GM21390 (cell line): Measurements from ENCODE around the gene PRR12.

Experiments used
- ATAC-seq: cut with Tn5 transposase; IDR thresholded peaks from one replicate; pipeline ENCODE4 v1.9.1; 2021; ENCODE audit not compliant: unreplicated experiment

Gene PRR12

GRCh38 chr19:49560358-49560900 is 30.6 kb upstream of the PRR12 start:
- no peak for ATAC-seq

DNA sequence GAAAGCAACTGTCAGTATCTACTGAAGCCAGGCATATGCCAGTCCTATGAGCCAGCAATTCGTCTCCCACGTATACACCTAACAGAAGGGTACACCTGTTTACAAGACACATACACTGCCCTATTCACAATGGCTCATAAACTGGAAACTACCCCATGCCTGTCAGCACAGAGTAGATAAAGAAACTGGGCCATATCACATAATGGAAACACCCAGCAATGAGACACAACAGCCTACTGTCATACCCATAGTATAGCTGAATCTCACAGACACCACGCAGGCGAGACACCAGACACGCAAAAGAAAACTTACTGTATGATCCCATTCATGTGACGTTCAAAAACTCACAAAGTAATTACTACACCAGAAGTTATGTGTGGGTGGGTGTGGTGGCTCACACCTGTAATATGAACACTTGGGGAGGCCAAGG is 26.4 kb upstream of the PRR12 start:
- no peak for ATAC-seq

- no peak for ATAC-seq
Measured at GRCh38 chr19:49565261-49565660, 25.7 kb upstream of the PRR12 start.

DNA sequence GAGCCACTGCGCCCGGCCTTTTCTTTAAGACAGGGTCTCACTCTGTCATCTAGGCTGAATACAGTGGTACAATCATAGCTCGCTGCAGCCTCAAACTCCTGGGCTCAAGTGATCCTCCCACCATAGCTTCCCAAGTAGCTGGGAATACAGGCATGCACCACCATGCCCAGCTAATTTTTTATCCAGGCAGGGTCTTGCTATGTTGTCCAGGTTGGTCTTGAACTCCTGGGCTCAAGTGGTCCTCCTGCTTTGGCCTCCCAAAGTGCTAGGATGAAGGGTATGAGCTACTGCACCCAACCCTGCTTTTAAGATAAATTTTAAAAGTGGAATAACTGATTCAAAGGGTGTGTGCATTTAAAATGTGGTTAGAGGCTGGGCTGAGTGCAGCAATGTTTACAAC is 24.7 kb upstream of the PRR12 start:
- ATAC-seq: no peak

- ATAC-seq: no peak
Measured at GRCh38 chr19:49567861-49568441, 23.0 kb upstream of the PRR12 start.

- ATAC-seq: no peak
Measured at GRCh38 chr19:49570138-49570856, 20.7 kb upstream of the PRR12 start.

GRCh38 chr19:49570997-49571676 is 19.8 kb upstream of the PRR12 start:
- no peak for ATAC-seq

- no peak for ATAC-seq
Measured at GRCh38 chr19:49573009-49573408, 18.0 kb upstream of the PRR12 start.

DNA sequence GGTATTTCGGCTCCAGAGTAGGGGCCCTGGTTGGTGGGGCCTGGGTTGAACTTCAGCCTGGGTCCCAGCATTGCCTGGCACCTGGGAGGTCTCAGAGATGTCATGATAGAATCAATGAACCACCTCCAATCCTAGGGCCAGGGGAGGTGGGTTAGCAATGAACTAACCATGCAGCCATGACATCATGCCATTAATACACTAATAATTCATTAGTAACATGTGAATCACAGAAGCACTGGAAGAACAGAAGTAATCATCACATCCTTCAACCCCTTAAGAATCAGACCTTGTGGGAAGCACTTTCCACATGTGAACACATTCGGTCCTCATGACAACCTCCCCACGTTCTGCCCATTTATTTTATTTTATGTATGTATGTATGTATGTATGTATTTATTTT is 17.6 kb upstream of the PRR12 start:
- no peak for ATAC-seq

- no peak for ATAC-seq
Measured at GRCh38 chr19:49574206-49574755, 16.7 kb upstream of the PRR12 start.

DNA sequence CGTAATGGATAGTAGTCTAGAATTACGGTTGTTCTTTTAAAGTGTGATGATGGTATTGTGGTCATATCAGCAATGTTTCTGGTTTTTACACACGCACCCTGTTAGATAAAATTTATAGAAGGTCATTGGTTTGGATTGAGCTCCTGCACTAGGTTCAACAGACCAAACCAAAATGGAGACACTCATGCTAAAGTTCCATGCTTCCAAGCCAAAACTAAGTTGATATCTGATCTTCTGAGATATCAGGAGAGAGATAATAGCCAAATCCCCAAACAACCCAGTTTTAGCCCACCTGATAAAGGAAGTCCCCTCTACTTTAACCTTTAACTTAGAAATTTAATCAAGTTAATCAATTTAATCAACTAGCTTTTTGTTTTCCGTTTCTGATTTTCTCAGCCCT is 11.8 kb upstream of the PRR12 start:
- ATAC-seq: no peak

- no peak for ATAC-seq
Measured at GRCh38 chr19:49579947-49580263, 11.1 kb upstream of the PRR12 start.

DNA sequence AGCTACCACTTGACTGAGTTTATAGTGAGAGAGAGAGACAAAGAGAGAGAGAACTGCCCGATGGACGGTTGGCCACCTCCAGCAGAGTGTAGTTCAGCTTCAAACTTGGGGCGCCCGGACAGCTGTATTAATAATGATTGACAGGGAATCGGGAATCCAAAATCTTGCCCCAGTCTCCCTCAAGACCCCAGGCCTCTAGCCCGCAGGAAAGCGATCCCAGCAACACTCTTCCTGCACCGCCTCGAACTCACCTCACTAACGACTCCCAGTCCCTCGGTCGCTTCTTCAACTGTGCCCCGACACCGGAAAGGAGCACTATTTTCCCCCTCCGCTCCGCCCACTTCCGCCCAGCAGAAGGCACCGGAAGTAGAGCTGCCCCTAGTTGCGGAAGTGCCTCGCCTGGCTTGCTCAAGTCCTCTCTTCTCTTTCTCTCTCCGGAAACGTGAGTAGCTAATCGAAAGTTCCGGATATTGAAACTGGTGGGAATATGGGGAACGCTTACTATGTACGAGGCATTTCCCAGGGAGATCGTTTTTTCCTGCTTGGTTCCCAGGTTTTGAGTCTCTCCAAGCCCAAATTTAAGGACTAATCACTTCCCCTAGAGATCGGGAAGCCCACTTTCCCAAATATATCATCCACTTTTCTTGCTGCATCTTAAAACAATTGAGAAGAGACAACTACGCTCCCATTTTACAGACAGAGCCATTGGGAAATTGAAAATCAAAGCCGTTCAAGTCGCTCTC is 10.5 kb upstream of the PRR12 start, which contains the start of gene NOSIP:
TSS of gene NOSIP (minus strand) at position 293 of the 743 bp plus-strand sequence. CDS start 19,865 bp downstream, outside the sequence.
- ATAC-seq: peak; percentile 85

DNA sequence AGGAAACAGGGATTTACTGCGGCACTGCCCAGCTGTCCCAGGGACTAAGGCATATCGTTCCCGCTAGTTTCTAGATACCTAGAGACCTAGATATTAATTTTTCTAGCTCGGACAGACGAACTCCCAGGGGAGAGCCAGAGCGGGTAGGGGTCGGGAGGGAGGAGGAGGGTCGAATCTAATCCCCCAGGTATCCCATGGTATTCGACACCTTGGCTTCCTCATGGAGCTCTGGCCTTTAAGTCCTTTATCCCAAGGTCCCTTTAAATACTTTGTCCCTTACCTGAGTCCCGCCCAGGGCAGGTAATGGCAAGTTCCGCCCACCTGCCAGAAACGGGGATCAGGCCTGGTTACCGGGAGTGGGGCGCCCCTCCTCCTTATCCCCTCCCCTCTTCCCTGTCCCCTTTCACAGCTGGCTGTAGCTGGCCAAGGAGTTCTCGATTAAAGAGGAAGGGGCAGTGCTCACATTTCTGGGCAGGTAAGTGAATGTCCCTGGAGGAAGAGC is 9.9 kb upstream of the PRR12 start, which contains the start of gene PRRG2:
TSS of gene PRRG2 (plus strand) at position 310 of the 502 bp plus-strand sequence. CDS start 1,904 bp downstream, outside the sequence.
- no peak for ATAC-seq

GRCh38 chr19:49583239-49583638 is 7.7 kb upstream of the PRR12 start:
- no peak for ATAC-seq

DNA sequence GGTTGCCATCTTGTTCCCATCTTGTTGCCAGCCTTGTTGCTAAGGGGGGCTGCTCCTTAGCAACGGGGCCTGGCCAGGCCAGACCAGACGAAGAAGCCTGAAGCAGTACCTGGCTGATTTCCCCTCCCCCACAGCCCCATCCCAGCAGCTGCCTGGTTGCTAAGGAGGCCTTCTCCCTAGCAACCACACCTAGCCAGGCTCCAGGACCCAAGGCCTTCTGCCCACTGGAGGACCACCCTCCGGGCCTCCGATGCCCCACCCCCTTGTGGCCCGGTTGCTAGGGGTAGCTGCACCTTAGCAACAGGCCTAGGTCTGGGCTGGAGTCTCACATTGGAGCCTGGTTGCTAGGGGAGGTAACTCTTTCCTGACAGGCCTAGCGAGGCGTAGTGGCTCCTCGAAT is 6.0 kb upstream of the PRR12 start:
- no peak for ATAC-seq

DNA sequence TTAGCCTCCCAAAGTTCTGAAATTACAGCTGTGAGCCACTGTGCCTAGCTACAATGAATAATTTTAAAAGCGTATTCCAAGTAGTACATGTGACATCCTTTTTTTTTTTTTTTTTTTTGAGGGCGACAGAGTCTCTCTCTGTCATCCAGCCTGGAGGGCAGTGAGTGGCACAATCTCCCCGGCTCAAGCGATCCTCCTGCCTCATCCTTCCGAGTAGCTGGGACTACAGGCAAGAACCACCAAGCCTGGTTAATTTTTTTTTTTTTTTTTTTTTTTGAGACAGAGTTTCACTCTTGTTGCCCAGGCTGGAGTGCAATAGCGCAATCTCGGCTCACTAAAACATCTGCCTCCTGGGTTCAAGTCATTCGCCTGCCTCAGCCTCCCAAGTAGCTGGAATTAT is 3.8 kb upstream of the PRR12 start:
- no peak for ATAC-seq

GRCh38 chr19:49588365-49589122 is 2.4 kb upstream of the PRR12 start:
- ATAC-seq: no peak

DNA sequence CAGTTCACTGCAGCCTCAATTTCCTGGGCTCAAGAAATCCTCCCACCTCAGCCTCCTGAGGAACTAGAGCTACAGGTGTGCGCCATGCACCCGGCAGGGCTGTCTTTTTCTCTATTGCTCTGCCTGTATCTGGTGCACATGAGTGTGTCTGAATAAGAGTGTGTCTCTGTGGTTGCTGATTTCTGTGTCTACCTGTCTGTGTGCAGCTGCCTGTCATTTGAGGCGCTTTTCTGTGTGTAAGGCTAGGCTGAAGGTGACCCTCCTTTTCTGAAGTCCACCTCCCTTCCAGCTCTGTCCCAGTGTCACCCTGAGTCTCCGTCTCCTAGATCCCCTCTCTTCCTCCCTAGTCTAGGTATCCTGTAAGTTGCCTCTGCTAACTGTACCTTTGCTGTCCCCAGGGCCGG is 1.5 kb upstream of the PRR12 start:
- ATAC-seq: no peak
